SIG-M5 (cell line): ENCODE measurements around the gene LHPP.
A peak's percentile ranks its signal among the peaks of the same experiment; 100 is the strongest.

Experiments
- DNase-seq: peaks from one replicate; lab custom pipeline; 2025; lab: John Stamatoyannopoulos, UW

The LHPP gene

GRCh38 chr10:124625831-124626238 lies 164.2 kb downstream of the LHPP start:
- no peak for DNase-seq

DNA sequence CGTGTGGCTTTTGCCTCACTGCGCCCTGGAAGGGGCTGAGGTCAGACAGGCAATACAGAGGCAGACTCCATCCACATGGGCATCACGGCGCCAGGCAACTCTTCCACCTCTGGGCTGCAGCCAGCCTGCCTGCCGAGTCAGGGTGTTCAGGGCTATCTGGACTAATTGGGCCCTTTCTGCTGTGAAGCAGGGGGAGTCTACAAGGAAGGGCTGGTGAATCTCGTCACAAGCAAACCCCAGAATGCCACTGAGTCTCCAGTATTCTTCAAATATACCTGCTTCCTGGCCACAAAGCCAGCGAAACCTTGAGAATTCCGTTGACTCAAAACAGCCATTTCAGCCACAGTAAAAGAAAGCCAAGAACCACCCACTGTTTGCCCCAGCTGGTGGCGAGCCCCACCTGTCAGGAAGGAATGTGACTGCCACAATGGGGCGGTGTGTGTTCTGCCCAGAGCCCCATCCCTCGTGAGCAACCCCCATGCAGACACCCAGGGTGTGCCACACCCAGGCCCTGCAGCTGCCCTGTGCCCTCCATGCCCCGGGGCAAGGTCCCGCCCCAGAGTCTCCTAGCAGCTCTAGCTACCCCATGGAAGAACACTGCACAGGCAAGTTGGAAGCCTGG lies 165.2 kb downstream of the LHPP start:
- no peak for DNase-seq

- DNase-seq, result no peak
These were observed 166.4 kb downstream of the LHPP start for GRCh38 chr10:124627866-124628675.

DNA sequence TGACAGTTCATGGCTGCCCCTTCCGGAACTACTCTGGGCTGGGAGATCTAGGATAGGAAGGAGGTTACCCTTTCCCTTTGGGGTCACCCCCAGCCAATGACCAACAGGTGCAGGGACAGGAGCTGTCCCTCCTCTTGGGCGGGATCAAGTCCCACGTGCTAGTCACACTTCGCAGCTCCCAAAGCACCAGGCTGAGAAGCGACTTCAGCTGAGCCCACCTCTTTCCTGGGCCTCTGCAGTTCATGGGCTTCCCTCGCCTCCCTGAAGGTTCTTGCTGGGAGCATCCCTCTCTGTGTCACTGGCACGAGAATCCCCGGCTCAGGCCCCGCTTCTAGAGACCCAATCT lies 167.0 kb downstream of the LHPP start:
- no peak for DNase-seq

DNA sequence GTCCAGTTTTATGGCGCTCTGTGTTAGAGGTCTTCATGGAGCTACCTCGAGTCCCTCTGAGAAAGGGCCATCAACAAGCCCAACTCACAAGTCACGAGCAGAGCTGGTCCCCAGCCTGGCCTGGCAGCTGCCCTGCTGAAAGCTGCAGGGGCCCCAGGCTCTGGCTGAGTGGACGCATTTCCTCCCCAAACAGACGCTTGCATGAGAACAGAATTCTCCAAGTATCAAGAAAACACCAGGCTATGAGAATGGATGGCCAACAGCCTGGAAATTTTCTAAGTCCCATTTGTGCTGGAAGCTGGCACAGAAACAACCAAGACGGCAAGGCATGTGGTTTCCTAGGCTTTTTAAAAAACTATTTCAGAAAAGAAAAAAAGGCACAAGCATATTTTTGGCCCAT lies 167.8 kb downstream of the LHPP start:
- no peak for DNase-seq

- no peak for DNase-seq
These were observed 168.2 kb downstream of the LHPP start for GRCh38 chr10:124629842-124630241.

DNA sequence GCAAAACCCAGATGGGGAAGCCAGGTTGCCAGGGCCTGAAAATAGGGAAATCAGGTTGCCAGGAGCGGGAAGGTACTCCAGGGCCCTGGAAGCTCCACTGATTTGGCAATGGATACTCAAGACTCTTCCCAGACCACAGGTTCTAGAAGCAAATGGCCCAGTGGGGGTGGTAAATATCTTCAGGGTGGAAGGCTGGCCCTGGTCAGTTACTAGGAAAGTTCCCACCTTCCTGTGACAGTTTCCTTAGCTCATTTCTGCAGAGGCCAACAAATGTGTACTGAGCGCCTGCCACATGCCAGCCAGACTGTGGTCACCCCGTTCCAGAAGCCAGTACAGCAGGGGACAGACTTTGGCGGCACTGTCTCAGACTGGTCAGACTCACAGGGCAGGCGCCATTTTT lies 168.9 kb downstream of the LHPP start:
- DNase-seq, result no peak

GRCh38 chr10:124632064-124632531 lies 170.5 kb downstream of the LHPP start:
- DNase-seq, result no peak

GRCh38 chr10:124632566-124632965 lies 170.9 kb downstream of the LHPP start:
- DNase-seq, result no peak

DNA sequence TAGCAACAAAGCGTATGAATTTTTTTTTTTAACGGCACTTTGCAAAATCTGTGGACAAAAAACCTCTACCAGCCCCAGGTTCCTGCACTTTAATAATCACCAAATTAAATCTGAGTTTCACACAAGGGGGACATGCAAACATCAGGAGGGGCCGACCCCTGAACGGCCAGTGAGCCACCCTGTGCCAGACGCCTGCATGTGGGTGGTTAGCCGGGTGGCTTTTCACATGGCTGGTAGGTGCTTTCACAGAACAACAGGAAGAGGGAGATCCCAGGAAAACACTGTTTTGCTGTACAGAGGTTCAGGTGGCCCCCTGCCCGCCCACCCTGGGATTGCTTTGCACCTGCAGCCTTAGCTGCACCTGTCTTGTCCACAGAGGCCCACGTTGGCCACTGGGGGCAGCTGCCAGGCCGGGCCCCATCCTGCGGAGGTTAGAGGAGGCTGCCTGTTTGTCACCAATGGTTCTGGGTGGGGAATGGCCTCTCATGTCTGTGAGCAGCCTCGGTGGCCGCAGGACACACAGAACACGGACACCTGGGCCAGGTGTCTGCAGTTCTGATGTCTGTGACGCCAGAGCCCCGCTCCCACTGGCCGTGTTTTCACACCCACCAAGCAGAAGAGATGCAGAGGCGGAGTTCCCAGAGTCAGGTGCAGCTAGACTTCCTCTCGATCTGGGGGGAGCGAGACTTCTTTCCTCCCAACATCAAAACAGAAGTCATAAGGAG lies 174.8 kb downstream of the LHPP start:
- DNase-seq, result no peak

DNA sequence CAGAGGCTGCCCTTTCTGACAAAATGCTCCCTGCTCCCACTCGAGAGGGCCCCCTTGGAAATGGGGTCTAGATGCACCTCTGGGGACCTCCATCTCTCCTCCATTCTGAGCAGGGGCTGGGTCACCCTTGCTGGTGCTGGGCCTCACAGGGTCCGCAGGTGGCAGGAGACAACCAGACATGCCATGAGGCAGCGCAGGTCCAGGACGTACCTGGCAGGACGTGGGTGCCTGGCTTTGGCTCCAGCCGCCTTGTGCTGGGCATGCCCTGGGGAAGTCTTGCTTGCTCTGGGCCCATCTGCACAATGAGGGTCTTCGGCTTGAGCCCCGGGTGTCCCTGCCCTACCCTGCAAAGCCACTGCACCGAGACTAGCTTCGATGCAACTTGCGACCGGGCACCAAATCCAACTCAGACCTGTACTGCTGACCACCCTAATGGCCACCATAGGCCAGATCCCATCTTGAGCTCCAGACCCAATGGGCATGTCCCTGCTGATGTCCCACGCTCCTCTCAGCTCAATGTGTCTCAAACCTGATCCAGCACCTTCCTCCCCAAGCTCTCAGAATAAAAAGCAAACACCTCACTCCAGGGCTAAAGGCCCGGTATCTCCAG lies 175.6 kb downstream of the LHPP start:
- no peak for DNase-seq

GRCh38 chr10:124637746-124638145 lies 176.1 kb downstream of the LHPP start:
- no peak for DNase-seq

- no peak for DNase-seq
These were observed 177.6 kb downstream of the LHPP start for GRCh38 chr10:124639206-124639605.

GRCh38 chr10:124639646-124640045 lies 178.0 kb downstream of the LHPP start:
- DNase-seq, result no peak

DNA sequence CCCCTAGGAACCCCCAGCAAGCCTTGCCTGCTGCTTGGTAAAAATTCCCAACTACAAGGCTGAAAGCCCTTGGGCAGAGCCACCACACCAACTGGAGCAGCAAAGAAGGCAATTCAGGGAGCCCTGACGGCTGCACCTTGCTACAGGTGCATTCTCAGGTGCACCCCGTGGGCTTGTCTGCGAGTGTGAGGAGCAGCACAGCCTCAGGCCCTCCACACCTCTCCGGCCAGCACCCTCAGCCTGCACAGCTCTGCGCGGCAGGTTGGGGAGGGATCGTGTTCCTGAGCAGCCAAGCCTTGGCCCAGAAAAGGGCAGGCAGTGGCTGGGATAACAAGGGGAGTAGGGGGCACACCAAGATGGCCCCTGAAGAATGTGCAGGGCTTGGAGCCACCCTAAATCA lies 178.4 kb downstream of the LHPP start:
- no peak for DNase-seq

DNA sequence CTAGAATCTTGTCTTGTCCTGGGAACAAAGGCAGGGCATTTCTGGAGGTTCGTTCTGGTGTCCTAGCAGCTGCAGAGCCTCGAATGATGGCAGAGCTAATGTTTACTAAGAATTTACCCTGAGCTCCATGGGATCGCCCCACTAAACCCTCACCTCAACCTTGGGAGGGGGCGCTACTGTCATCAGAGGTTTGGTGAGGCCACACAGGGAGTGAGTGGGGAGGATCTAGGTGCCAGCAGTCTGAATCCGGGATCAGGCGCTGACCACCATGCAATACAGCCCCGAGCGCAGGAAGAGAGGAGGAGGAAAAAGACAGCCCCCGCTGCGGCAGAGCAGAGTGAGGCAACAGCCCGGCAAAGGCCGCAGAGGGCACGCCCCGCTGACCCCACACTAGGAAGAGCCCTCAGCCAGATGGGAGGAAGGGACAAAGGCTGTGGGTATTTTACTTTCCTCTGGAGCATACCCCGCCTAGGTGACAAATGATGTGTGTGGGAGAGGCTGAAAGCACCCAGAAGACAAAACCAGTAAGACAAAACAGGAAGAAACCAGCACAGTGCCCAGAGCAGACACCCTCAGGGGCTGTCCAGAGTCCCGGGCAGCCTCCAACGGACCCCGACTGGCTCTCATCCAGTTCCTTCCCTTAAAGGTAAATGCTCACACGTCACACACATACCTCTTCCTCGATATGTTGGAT lies 179.1 kb downstream of the LHPP start:
- DNase-seq, result no peak

DNA sequence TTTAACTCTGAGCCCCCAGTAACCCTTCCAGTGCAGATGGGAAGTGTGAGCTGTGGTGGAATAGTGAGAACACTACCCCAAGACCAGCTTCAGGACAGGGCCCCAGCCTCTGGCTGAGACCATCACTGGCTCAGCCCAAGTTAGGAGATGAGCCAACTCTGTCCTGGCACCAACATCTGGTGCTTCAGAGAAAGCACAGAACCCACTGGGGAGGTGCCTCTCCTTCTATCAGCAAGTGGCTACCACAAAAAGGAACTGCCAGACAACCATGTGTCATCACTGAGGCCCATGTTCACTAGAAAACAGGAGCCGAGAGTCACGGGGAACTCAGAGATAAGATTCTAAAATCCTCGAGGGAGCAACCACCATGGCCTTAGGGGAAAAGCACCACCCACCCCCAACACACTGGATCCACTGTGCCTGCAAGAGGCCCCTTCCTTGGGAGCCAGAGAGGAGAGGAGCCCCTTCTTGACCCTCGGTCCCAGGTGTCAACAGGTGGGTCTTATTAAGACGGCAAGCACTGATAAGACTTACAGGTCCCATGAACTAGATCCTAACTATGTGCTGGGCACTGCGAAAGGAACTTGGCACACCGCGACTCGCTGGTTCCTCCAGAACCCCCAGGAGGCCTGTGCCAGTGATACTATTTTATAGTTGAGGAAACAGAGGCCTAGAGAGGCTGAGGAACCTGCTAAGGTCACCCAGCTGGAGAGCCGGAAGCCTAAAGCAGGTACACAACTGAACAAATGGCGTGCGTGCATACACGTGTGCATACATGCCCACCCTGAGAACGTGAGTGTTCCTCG lies 179.9 kb downstream of the LHPP start:
- DNase-seq, result peak; percentile 70

- DNase-seq, result no peak
These were observed 180.6 kb downstream of the LHPP start for GRCh38 chr10:124642088-124642710.

DNA sequence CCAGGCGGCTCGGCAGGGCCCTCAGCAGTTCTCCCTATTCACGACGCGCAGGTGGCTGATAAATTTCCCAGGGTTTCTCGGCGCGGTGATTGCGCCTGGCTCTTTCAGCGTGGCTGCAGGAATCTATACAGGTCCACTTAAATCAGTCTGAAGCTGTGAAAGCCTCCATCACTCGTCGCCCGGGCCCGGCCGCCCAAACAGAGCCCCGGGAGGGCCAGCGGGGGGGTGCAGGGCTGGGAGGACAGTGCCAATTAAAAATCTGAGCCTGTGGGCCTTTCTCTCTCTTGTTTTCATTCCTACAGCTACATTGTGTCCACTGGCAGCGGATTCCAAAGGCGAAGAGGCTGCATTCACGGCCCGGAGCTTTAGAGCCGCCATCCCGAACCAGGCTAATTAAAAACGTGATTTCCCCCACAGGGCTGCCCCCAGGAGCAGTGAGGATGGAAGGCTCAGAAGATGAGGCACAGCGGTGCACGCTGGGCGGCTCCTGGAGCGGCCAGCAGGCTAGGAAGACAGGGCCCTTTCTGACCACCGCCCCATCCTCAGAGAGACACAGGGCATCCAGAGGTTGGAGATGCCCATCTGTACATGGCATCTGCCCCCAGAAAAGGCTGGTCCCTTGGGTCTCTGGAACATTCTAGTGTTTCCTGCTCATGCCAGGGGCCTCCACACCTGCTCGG lies 181.8 kb downstream of the LHPP start:
- no peak for DNase-seq

- DNase-seq, result no peak
These were observed 182.6 kb downstream of the LHPP start for GRCh38 chr10:124644236-124644635.
